NCI-H1694 treated with DMSO at 0.1 percent for 48 hours (cell line): ENCODE measurements around the gene MGAT5B.

Experiments
- DNase-seq: peaks from one replicate; lab custom pipeline; 2025; lab: John Stamatoyannopoulos, UW

MGAT5B gene

DNA sequence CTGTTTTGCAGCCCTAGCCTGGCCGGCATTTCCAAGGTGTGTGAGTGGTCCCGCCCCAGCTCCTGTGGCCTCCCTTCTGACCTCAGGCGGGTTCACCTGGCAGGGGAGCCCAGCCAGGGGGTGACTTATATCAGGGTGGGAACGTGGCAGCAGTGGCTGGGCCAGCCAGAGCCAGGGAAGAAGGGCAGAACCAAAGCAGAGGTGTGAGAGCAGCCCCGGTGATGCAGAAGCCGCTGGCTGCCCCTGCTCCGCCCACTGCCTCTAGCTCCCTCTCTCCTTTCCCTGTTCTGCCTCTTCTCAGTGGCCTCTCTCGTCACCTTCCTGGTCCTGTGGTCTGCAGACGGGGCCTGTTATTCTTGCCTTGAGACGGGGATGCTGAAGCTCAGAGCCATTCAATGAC is 12.1 kb downstream of the MGAT5B start:
- DNase-seq: no peak

DNA sequence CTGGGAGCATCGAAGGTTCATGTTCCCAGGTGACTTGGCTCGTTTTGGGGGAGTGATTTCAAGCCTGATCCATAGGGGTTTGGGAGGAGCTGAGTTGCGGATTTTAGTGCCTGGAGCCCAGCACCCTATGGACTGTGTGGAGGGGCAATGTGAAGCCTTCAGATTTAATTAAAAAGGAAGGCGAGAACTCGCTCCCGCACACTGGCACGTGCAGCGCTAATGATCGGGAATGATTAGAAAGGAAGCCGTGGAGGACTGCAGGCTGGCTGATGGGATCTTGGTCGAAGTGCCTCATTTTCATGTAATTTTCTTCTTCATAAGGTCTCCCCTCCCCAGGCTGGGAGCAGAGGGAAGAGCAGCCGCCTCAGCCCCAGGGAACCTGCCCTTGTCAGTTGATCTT is 12.8 kb downstream of the MGAT5B start:
- no peak for DNase-seq

- DNase-seq: no peak
Measured at GRCh38 chr17:76881408-76881807, 13.2 kb downstream of the MGAT5B start.

GRCh38 chr17:76881966-76882365 is 13.8 kb downstream of the MGAT5B start:
- DNase-seq: no peak

GRCh38 chr17:76883744-76884525 is 15.7 kb downstream of the MGAT5B start:
- DNase-seq: no peak

DNA sequence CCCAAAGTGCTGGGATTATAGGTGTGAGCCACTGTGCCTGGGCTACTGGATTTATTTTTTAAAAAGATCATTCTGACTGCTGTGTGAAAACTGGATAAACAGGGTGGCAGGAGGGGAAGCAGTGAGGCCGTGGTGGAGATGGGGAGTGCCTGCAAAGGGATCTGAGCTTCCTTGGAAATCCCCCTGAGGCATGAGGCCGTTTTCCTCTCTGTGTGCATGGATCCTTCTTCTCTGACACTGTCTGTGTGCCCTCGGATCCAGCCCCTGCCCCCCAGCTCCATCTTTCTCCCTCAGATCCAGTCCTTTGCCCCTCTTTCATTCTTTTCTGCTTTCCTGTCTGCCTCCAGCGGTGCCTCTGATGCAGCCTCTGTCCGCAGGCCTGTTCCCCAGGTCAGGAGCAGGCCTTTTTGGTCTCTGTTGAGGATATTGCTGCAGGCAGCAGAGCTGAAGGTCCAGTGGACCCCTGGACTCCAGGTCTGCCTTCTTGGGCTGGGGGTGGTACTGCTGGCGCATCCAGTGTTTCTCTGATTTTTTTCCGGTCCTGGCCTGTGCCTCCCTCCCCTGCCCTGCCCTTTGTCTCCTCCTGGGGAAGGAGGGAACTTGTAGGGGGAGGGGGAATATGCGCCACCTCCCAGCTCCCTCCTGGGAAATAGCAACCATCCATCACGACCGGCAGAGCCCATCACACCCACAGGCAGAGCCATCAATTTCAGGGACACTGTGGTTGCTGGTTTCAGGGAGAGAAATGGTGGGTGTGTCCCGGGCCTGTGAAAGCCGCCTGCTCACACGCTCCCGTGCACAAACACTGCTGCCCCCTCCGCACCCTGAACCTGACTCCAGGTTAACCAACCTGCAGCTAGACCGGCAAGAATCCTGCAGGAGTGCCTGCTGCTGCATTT is 17.0 kb downstream of the MGAT5B start:
- DNase-seq: no peak

DNA sequence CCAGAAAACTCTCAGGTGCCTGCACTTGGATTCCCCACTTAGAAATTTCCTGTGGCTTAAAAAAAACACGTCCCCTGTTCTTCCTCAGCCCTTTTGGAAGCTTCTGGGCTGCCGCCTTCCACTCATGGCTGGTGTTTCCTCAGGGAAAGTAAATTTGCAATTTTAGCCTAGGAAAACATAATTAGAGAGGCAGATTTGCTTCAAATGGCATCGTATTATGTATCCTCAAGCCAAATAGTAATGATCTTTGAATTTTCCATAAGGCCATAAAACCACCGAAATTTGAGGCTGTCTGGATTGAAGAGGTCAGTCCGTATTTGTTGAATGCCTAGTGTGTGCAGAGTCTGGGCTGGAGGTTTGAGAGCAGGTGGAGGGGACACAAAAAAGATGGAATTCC is 17.7 kb downstream of the MGAT5B start:
- no peak for DNase-seq

DNA sequence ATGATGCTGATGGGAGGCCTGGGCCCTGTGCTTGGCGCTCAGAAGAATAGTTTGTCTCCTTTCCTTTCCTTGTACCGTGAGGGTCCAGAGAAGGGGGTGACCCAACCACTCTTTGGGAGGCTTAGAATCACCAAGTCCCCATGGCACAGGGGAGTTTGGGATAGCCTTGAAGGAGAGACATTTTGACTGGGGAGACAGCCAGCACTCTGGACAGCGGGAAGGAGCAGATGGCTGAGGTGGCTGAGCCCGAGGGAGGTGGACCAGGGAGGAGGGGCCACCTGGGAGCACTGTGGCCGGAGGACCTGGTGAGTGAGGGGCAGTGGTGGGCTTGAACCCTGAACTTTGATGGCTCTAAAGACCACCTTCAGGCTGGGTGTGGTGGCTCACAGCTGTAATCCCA is 18.2 kb downstream of the MGAT5B start:
- no peak for DNase-seq

DNA sequence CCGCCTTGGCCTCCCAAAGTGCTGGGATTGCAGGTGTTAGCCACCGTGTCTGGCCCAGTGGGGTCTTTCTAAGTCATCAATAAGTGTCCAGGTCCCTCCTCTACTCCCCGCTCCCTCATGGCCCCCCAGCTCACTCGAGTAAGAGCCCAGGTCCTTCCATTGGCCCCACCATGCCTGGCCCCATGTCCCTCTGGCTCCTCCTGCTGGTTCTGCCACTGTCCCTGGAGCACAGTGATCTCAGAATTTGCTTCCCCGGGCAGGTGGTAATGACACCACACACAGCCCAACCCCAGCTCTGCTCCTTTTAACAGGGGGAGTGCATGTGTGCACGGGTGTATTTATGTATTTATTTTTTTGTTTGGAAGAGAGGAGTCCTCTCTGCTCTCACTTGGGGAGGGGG is 19.6 kb downstream of the MGAT5B start:
- no peak for DNase-seq

DNA sequence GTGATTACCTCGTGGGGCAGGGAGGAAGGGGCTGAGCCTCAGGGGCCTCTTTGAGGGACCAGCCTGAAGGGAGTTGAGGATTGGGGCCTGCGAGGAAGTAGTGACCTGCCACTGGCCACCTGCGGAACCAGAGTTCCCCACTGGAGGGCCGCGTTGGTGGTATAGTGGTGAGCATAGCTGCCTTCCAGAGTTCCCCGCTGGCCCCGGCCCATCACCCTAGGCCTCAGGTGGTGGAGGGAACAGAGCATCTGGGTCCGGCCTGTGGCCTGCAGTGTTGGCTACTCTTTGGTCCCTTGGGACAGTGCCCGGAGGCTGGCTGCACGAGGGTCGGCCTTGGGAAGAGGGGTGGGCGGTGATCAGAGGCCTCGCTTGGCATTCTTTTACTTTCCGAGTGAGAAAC is 20.5 kb downstream of the MGAT5B start:
- DNase-seq: no peak

DNA sequence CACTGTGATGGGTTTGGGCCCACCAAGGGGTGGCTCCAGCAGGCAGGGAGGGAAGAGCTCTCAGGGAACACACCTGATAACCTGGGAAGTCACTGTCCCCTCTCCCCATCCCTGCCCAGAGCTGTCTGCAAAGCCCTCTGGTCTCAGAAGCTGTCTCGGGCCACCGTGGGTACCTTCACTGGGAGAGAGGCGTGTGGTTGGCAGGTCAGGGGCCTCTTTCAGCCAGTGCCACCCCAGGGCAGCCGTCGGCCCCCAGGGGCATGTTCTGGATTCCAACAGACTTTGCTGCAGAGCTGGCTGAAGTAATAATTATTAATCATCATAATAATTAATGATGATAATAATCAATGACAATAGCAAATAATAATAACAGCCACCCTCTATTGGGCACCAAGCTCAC is 21.1 kb downstream of the MGAT5B start:
- DNase-seq: no peak

- DNase-seq: no peak
Measured at GRCh38 chr17:76892329-76892728, 24.1 kb downstream of the MGAT5B start.

- no peak for DNase-seq
Measured at GRCh38 chr17:76893623-76894334, 25.6 kb downstream of the MGAT5B start.

DNA sequence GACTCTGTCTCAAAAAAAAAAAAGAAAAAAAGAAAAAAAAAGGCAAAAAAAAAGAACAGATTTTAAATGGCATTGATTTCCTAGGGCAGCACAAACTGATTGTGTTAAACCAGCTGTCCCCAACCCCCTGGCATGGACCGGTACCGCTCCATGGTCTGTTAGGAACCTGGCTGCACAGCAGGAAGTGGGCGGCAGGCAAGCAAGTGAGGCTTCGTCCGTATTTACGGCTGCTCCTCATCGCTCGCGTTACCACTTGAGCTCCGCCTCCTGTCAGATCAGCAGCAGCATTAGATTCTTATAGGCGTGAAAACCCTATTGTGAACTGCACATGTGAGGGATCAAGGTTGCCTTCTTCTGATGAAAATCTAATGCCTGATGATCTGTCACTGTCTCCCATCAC is 26.6 kb downstream of the MGAT5B start:
- DNase-seq: no peak

- no peak for DNase-seq
Measured at GRCh38 chr17:76897023-76897422, 28.8 kb downstream of the MGAT5B start.

- DNase-seq: no peak
Measured at GRCh38 chr17:76899414-76899813, 31.2 kb downstream of the MGAT5B start.

GRCh38 chr17:76900723-76901122 is 32.5 kb downstream of the MGAT5B start:
- no peak for DNase-seq

DNA sequence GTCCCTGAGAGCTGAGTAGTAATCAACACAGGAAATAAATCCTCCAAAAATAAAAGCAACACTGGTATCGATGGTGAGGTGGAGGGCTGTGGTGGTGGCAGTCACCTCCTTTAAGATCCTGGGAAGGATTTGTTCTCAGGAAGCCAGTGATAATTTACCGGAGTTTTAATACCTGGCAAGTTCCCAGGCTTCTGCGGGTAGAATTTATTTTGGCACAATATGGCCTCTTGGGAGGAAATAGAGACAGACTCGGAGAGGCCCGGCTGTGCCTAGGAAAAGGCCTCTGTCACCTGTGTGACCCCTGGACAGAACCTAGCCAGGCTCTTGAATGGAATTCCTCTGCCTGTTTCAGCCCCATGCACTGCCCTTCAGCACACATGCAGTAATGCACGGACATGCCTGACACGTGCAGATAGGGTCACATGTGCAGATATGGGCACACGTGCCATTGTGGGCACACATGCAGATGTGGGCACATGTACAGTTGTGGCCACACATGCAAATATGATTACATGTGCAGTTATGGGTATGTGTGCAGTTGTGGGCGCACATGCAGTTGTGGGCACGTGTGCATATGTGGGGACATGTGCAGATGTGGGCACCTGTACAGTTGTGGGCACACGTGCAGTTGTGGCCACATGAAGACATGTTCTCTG is 33.5 kb downstream of the MGAT5B start:
- DNase-seq: no peak

DNA sequence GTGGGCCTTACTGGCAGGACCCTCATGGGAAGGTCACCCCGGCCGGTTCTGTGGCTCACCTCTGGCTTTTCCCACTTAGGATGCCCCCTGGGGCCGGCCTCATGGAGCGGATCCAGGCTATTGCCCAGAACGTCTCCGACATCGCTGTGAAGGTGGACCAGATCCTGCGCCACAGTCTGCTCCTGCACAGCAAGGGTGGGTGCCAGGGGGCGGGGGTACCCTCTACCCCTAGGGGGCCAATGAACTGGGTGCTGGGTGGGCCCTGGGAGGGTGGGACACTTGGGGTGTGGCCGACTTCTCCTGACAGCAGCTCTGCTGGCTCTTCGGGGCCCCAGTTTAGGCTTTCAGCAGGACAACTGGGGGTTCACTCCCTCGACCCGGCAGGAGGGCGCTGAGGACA is 34.3 kb downstream of the MGAT5B start:
- DNase-seq: no peak

DNA sequence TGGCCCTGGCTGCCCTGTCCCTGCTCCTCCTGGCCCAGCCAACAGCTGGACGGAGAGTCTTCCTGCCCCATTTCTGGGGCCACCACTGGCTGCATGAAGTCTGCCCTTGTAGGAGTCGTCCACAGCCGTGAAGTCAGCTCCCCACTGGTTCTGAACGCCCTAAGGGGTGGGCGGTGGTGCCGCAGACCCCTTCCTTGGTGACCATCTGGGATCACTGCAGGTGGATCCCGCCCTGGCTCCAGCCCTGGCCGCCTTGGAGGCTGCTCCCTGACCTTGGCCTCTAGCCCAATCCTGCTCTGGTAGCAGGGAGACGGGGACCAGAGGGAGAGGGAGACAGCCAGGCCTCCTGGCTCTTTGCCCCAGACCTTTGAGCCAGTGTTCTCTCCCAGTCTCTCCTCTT is 35.4 kb downstream of the MGAT5B start:
- DNase-seq: no peak

- DNase-seq: no peak
Measured at GRCh38 chr17:76904116-76904515, 35.9 kb downstream of the MGAT5B start.

DNA sequence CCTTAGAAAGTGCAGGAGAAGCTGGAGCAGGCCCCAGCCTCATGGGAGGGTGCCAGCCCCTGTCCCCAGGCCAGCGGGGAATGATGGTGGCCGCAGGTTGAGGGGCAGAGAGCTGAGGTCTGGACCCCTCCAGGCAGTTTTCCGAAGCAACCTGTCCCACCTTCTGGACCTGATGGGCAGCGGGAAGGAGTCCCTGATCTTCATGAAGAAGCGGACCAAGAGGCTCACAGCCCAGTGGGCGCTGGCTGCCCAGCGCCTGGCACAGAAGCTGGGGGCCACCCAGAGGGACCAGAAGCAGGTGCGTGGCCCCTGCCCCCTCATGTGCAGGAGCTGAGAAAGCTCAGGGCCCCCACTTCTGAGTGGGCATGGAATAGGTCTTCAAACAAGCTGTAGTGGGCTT is 36.8 kb downstream of the MGAT5B start:
- no peak for DNase-seq
